Measurements from ENCODE around the gene PCDHGB4. TPM values are rescaled to one million over a fixed set of nuclear protein-coding genes. Genes with fewer than 3 reads are reported as not detected.

The PCDHGB4 gene
- 0.55 to 1.0 TPM (median 0.97 TPM) in 5 replicates for total RNA-seq (2022; extraction: Qiagen RNA extraction)

DNA sequence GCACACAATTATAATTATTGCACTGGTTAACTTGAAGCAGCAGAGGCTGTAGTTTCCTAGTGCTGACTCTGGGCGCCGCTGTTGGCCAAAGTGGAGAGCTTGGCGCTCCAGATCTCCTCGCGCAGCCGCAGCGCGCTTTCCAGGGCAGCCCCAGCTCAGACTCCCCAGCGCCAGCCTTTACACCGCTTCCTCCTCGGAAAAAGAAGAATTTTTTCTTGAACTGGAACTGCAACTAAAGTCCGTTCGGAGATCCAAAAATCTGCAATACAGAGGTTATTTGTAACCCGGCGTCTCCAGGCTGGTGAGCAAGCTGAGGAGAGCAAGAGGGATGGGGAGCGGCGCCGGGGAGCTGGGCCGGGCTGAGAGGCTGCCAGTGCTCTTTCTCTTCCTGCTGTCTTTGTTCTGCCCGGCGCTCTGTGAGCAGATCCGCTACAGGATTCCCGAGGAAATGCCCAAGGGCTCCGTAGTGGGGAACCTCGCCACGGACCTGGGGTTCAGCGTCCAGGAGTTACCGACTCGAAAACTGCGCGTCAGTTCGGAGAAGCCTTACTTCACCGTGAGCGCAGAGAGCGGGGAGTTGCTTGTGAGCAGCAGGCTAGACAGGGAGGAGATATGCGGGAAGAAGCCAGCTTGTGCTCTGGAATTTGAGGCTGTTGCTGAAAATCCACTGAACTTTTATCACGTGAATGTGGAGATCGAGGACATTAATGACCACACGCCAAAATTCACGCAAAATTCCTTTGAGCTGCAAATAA is at the start of gene PCDHGB4:
PCDHGB4 (plus strand) TSS at position 142 of the 755 bp plus-strand sequence; CDS start at position 329, 187 bp downstream.

DNA sequence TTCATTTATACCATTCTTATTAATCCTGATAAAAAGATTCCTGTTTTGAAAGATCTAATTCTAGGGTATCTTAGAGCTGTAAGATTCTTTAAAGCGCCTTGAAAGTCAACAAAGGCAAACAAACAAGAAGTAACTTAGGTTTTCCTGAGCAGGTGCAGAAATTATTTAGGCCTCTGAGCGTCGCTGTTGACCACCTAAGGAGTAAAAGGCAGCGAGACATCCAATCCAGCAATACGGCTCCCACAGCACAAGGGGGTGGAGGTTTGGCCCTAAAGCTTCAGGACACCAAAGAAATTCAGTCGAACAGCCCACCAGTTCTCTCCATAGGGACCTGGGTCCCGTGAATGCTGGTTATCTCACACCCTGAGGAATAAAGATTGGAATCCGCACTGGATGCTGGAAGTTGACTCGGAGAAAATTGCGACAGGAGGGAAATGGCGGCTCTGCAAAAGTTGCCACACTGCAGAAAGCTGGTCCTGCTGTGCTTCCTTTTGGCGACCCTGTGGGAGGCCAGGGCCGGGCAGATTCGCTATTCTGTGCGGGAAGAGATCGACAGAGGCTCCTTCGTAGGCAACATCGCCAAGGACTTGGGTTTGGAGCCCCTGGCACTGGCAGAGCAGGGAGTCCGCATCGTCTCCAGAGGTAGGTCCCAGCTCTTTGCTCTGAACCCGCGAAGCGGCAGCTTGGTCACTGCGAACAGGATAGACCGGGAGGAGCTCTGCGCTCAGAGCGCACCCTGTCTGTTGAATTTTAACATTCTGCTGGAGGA is 48.8 kb upstream of the PCDHGB4 start, which contains the start of gene PCDHGA2:
PCDHGA2 (plus strand) TSS at position 223 of the 769 bp plus-strand sequence.

DNA sequence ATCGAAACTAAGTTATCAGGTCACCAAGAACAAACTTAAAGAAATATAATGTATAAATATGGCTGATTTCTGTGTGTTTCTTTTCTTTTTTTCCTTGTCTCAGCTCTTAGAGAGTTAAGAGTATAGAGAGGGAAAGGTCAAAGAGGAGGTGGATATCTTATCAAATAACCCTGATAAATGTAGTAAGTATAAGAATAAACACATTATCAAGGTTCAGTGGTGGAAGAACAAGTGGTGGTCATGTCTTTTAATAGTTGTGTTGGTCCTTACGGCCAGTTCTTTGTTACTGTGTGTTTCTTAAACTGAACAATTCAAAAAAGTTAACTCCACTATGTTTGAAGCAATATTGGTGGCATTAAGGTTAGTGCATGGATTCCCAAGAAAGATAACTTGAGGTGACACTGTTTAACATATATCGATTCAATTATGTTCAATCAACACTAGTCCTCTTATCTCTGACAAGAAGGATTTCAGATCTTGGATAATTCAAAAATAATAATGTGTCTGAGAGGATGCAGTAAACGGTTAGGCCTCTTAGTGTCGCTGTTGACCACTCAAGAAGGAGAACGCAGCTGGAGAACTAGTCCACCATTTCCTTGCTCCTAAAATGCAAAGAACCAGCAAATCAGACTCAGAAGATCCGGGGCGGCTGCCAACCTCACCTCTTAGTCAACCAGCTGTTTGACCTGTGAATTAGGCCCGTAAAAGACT is 44.1 kb upstream of the PCDHGB4 start, which contains the start of gene PCDHGA3:
PCDHGA3 (plus strand) TSS at position 588 of the 711 bp plus-strand sequence. CDS start 205 bp downstream, outside the sequence.

DNA sequence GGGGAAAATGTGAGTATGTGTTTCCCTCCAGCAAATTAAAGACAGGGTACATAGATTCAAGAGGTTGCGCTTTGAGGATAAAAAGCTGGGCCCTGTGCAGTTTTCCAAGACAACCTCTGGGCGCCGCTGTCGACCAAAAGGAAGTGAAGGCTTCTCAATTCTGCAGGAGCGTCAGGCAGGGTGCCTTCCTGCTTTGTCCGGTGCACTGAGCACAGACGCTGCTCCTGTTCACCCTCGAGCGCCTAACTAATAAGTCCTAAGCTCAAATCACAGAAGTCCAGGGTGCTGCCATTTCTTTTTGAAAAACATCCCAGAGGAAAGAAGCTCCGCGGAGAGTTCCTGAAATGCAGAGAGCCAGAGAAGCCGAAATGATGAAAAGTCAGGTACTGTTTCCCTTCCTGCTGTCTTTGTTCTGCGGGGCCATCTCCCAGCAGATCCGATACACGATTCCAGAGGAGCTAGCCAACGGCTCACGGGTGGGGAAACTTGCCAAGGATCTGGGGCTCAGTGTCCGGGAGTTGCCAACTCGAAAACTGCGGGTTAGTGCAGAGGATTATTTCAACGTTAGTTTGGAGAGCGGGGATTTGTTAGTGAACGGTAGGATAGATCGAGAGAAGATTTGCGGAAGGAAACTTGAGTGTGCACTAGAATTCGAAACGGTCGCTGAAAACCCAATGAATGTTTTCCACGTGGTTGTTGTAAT is 37.4 kb upstream of the PCDHGB4 start, which contains the start of gene PCDHGB1:
PCDHGB1 (plus strand) TSS at position 183 of the 703 bp plus-strand sequence; CDS start at position 345, 162 bp downstream.

DNA sequence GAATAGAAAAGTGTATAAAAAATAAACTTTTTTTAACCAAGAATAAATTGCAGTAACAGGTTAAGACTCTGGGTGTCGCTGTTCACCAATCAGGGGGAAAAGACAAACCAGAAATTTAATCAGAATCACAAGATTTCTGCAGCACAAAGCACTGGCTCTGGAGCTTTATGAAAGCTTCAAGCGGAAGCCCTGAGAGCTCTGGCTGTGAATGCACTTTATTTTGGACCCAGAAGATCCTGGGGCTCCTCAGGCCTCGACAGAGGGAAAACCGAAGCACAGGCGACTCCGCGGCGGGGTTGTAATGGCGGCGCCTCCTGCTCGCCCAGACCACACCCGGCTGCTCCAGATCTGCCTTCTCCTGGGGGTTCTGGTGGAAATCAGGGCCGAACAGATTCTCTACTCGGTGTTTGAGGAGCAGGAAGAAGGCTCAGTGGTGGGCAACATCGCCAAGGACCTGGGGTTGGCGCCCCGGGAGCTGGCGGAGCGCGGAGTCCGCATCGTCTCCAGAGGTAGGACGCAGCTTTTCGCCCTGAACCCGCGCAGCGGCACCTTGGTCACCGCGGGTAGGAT is 32.5 kb upstream of the PCDHGB4 start, which contains the start of gene PCDHGA4:
PCDHGA4 (plus strand) TSS at position 122 of the 570 bp plus-strand sequence; CDS start at position 209, 87 bp downstream.

DNA sequence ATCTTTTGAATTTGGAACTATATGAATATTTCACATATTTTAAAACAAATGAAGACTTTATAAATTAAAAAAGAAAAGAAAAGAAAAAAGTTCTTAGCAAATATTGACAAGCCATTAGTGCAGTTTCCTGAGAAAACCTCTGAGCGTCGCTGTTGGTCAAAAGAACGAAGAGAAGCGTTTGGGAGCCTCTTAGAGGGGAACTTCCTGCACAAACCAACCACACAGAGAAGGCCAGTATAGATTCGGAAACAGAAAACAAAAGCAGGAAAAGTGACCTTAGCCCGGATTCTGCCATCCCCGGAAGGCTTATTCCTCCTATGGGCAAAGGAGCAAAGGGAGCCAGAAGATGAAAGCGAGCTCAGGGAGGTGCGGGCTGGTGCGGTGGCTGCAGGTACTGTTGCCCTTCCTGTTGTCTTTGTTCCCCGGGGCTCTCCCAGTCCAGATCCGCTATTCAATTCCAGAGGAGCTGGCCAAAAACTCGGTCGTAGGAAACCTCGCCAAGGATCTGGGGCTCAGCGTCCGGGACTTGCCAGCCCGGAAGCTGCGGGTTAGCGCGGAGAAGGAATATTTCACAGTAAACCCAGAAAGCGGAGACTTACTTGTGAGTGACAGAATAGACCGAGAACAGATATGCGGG is 27.6 kb upstream of the PCDHGB4 start, which contains the start of gene PCDHGB2:
PCDHGB2 (plus strand) TSS at position 205 of the 637 bp plus-strand sequence; CDS start at position 347, 142 bp downstream.

DNA sequence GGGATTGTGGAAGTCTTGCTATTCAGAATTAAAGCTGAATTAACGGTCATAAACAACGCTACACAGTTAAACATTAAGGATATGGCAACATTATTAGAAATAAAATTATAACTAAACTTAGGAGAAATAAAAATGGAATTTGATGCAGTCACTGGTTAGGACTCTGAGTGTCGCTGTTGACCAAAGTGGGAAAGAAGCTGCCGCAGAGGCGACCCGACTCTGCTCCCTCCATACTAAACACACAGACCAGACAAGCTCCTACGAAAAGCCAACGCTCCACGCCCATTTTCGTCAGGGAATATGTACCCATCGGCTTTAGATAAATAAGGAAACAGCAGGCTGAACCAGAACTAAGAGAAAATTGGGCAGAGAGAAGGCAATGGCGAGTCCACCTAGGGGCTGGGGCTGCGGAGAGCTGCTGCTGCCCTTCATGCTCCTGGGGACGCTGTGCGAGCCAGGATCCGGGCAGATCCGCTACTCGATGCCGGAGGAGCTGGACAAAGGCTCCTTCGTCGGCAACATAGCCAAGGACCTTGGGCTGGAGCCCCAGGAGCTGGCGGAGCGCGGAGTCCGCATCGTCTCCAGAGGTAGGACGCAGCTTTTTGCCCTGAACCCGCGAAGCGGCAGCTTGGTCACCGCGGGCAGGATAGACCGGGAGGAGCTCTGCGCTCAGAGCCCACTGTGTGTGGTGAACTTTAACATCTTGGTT is 23.4 kb upstream of the PCDHGB4 start, which contains the start of gene PCDHGA5:
PCDHGA5 (plus strand) TSS at position 211 of the 709 bp plus-strand sequence; CDS start at position 380, 169 bp downstream.

DNA sequence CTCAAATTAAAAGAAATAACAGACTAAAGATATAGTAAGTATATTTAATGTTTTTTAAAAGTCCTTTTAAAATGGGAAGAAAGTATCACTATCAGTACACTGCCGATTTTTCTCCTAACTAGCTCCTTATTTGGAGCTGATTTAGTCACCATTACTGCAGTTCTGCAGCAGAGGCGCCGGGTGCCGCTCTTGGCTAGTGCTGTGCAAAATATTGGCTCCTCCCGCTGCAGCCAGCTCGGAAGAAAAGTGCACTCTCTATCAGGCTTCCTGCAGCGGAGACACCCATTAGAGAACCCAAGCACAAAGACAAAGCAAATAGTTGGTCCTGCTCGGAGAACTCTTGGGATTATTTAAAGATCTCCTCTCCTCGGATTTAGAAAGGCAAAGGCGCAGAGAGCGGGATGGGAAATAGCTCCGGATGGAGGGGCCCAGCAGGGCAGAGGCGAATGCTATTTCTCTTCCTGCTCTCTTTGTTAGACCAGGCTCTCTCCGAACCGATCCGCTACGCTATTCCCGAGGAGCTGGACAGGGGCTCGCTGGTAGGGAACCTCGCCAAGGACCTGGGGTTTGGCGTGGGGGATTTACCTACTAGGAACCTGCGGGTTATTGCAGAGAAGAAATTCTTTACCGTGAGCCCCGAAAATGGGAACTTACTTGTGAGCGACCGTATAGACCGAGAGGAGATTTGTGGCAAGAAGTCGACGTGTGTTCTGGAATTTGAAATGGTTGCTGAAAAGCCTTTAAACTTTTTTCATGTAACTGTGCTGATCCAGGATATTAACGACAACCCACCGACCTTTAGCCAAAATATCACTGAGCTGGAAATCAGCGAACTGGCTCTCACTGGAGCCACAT is 17.3 kb upstream of the PCDHGB4 start, which contains the start of gene PCDHGB3:
PCDHGB3 (plus strand) TSS at position 249 of the 855 bp plus-strand sequence; CDS start at position 402, 153 bp downstream.

DNA sequence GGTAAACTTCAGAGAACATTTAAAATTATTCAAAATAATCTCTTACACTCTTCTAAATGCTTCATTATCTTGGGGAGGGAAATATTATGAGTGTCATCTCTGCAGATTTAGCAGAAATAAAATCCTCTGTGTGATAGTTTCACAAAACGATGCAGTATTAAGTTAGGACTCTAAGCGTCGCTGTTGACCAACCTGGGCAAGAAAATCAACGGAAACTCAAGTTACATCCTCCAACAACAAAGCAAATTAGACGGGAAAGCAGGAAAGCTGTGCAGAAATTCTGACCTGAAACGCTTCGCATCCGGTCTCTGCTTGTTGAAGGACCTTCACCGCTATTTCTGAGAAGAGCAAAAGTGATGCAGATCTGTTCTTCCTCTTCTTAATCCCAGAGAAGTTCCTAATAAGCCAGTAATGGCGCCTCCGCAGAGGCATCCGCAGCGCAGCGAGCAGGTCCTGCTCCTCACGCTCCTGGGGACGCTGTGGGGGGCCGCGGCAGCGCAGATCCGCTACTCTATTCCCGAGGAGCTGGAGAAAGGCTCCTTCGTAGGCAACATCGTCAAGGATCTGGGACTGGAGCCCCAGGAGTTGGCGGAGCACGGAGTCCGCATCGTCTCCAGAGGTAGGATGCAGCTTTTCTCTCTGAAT is 13.7 kb upstream of the PCDHGB4 start, which contains the start of gene PCDHGA6:
PCDHGA6 (plus strand) TSS at position 219 of the 645 bp plus-strand sequence; CDS start at position 412, 193 bp downstream.

DNA sequence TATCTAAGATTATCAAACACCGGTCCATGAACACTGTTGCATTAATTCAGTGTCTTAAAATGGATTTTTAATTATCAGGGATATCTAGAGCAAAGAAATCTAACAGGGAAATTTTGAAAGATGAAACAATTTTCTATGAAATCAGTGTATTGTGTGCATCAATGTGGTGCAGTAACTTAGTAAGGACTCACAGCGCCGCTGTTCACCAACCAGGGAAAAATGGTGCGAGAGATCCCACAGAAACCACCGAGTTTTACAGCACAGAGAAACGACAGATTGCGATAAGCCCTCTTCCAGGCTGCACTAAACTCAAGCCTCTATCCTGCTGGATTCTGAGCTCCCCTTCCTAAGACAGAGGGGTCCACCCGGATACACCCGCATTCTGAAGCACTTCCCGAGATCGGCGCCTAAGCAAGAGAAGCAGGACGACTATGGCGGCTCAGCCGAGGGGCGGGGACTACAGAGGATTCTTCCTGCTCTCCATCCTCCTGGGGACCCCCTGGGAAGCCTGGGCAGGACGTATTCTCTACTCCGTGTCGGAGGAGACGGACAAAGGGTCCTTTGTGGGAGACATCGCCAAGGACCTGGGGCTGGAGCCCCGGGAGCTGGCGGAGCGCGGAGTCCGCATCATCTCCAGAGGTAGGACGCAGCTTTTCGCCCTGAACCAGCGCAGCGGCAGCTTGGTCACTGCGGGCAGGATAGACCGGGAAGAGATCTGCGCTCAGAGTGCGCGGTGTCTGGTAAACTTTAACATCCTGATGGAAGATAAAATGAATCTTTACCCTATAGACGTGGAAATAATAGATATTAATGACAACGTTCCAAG is 4.8 kb upstream of the PCDHGB4 start, which contains the start of gene PCDHGA7:
PCDHGA7 (plus strand) TSS at position 274 of the 826 bp plus-strand sequence; CDS start at position 432, 158 bp downstream.

DNA sequence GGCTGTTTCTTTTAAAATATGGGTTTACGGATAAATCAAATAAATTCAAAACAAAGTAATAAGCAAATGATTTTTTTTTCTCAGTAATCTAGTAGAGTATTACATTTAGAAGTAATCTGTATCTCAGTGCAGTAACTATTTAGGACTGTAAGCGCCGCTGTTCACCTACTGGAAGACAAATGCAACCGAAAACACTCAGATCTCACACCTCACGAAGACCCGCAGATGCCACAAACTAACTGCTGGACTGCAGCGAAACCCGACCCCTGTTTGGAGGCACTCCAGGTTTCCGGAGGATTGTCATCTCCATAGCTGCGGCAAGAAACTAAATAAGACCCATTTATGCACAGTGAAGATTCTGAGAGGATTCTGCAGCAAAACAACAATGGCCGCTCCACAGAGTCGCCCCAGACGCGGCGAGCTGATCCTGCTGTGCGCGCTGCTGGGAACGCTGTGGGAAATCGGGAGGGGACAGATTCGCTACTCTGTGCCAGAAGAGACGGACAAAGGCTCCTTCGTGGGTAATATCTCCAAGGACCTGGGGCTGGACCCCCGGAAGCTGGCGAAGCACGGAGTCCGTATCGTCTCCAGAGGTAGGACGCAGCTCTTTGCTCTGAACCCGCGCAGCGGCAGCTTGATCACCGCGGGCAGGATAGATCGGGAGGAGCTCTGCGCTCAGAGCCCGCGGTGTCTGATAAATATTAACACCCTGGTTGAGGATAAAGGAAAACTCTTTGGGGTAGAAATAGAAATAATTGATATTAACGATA is 5.1 kb downstream of the PCDHGB4 start, which contains the start of gene PCDHGA8:
PCDHGA8 (plus strand) TSS at position 205 of the 770 bp plus-strand sequence; CDS start at position 386, 181 bp downstream.

DNA sequence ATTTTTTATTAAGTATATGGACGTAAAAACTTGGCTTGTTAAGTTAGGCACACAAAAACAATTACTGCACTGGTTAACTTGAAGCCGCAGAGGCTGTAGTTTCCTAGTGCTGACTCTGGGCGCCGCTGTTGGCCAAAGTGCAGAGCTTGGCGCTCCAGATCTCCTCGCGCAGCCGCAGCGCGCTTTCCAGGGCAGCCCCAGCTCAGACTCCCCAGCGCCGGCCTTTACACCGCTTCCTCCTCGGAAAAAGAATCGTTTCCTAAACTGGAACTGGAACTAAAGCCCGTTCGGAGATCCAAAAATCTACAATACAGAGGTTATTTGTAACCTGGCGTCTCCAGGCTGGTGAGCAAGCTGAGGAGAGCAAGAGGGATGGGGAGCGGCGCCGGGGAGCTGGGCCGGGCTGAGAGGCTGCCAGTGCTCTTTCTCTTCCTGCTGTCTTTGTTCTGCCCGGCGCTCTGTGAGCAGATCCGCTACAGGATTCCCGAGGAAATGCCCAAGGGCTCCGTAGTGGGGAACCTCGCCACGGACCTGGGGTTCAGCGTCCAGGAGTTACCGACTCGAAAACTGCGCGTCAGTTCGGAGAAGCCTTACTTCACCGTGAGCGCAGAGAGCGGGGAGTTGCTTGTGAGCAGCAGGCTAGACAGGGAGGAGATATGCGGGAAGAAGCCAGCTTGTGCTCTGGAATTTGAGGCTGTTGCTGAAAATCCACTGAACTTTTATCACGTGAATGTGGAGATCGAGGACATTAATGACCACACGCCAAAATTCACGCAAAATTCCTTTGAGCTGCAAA is 10.5 kb downstream of the PCDHGB4 start, which contains the start of gene PCDHGB5:
PCDHGB5 (plus strand) TSS at position 192 of the 796 bp plus-strand sequence; CDS start at position 373, 181 bp downstream.

DNA sequence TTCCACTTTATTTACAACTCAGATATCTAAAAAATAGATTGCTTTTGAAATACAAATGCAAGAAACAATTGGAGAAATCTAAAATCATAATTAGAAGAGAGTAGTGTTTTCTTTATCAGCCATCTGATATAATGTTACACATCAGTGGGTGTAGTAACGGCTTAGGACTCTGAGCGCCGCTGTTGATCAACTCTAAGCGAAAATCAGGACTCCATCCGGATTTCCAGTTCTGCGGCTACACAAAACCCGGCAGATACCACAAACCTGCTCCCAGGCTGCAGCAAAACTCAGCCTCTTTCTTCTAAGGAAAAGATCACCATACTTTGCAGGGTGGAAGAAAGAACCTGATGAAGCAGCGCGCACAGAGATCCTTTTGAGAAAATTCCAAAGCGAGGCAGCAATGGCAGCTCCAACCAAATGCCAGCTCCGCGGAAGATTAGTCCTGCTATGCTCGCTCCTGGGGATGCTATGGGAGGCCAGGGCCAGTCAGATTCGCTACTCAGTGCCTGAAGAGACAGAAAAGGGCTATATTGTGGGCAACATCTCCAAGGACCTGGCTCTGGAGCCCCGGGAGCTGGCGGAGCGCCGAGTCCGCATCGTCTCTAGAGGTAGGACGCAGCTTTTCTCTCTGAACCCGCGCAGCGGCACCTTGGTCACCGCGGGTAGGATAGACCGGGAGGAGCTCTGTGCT is 15.2 kb downstream of the PCDHGB4 start, which contains the start of gene PCDHGA9:
PCDHGA9 (plus strand) TSS at position 226 of the 691 bp plus-strand sequence; CDS start at position 401, 175 bp downstream.

DNA sequence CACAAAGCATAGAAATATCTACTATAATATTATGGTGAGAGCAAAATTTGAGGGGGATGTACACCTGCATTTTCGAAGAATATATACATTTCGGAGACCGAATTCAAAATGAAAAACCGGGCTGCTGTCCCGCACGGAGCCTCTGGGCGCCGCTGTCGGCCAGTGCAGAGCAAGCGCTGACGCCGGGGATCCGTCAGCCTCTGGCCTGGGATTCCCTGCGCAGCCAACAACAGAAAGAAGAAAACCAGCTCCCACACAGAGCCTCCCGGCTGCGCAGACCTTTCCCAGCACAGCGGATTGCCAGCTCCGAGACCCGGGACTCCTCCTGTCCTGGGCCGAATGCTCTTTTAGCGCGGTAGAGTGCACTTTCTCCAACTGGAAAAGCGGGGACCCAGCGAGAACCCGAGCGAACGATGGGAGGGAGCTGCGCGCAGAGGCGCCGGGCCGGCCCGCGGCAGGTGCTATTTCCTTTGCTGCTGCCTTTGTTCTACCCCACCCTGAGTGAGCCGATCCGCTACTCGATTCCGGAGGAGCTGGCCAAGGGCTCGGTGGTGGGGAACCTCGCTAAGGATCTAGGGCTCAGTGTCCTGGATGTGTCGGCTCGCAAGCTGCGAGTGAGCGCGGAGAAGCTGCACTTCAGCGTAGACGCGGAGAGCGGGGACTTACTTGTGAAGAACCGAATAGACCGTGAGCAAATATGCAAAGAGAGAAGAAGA is 20.4 kb downstream of the PCDHGB4 start, which contains the start of gene PCDHGB6:
PCDHGB6 (plus strand) TSS at position 232 of the 716 bp plus-strand sequence; CDS start at position 414, 182 bp downstream.

Data from A549 treated with Mapracorat at 1 μM for 4 hours (cell line).